HG03520 (cell line): ENCODE results near the gene ANAPC10.
"Not testable (repeated sequence)": the region's sequence is repeated elsewhere in the genome, so short reads cannot be mapped to it uniquely, and the experiment has no call there.

Source experiments
- ATAC-seq: cut with Tn5 transposase; IDR thresholded peaks from one replicate; pipeline ENCODE4 v1.9.1; 2021; ENCODE audit warnings: mild to moderate bottlenecking, moderate library complexity; ENCODE audit not compliant: unreplicated experiment

ANAPC10 gene

DNA sequence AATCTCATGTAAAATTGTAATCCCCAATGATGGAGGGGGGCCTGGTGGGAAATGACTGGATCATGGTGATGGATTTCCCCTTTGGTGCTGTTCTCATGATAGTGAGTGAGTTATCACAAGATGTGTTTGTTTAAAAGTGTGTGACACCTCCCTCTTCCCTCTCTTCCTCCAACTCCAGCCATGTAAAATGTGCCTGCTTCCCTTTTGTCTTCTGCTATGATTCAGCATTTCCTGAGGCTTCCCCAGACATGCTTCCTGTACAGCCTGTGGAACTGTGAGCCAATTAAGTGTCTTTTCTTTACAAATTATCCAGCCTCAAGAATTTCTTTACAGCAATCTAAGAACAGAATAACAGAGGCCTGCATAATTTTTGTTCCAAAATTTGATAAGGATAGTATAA lies 85.2 kb downstream of the ANAPC10 start:
- ATAC-seq, result no peak

DNA sequence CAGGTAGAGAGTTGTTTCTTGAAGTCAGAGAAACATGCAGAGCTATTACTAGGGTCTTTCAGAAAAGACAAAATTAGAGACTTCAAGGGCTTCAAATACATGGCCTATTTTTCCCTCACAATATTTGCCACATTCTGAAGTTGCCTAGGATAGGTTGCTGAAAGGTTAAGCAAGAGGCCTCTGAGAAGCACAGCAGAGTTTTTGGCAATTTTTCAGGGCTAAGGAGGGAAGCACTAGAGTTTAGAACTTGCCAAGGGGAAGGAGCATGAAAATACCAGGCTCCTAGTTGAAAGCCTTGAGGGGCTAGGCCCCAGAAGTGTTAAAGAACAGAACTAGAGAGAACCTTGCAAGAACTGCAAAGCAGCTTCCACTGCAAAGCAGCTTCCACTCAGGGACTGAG lies 86.4 kb downstream of the ANAPC10 start:
- no peak for ATAC-seq

DNA sequence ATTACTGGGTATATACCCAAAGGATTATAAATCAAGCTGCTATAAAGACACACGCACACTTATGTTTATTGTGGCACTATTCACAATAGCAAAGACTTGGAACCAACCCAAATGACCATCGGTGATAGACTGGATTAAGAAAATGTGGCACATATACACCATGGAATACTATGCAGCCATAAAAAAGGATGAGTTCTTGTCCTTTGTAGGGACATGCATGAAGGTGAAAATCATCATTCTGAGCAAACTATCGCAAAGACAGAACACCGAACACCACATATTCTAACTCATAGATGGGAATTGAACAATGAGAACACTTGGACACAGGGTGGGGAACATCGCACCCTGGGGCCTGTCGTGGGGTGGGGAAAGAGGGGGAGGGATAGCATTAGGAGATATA lies 87.7 kb downstream of the ANAPC10 start:
- not testable (repeated sequence) for ATAC-seq

DNA sequence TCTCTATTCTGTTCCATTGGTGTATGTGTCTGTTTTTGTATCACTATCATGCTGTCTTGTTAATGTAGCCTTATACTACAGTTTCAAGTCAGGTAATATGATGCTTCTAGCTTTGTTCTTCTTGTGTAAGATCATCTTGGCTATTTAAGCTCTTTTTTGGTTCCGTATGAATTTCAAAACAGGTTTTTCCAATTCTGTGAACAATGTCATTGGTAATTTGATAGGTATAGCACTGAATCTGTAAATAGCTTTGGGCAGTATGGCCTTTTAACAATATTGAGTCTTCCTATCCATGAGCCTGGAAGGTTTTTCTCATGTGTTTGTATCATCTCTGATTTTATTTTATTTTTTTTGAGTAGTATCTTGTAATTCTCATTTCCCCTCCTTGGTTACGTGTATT lies 94.3 kb downstream of the ANAPC10 start:
- no peak for ATAC-seq

DNA sequence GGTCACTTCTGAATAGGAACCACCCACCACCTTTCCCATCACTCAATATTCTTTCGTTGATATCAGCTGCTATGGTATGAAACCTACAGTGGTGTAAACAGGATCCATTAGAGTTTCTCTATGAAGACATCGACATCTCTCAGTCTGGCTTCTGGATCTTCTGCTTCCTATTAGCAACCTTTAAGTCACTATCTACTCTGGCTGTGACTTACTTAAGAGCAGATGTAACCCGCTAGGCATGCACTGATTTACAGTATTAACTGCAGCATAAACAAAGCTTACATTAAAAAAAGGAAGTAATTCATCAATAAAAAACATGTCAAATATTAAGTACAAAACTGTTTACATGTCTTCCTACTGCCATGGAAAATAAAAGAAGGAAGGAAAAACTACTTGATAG lies 96.4 kb downstream of the ANAPC10 start:
- ATAC-seq, result no peak

DNA sequence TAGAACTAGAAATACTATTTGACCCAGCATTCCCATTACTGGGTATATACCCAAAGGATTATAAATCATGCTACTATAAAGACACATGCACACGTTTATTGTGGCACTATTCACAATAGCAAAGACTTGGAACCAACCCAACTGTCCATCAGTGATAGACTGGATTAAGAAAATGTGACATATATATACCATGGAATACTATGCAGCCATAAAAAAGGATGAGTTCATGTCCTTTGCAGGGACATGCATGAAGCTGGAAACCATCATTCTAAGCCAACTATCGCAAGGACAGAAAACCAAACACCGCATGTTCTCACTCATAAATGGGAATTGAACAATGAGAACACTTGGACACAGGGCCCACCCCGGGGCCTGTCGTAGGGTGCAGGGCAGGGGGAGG lies 97.3 kb downstream of the ANAPC10 start:
- not testable (repeated sequence) for ATAC-seq

DNA sequence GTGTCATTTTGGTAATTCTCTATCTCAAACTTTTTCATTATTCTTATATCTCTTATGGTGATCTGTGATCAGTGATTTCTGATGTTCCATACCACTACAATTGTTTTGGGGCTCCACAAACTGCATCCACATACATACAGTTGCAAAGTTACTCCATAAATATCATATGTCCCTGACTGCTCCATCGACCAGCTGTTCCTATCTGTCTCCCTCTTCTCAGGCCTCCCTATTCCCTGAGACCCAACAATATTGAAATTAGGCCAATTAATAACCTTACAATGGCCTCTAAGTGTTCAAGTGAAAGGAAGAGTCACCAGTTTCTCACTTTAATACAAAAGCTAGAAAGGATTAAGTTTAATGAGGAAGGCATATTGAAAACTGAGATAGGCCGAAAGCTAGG lies 108.7 kb downstream of the ANAPC10 start:
- ATAC-seq, result no peak

DNA sequence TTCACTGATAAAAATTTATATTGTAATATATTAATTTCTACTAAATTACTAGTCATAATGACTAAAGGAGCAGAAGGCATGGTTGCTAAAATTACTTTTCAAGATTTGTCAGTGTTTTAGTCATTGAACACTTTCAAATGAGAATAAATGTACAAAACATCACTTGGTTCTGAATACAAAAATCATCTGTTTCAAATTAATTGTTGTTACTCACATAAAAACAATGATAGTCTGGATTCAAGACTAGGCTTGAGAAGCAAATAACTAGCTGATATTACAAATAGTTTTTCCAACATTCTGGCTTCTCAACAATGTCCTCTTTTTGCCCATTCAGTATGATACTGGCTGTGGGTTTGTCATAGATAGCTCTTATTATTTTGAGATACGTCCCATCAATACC lies 112.5 kb downstream of the ANAPC10 start:
- ATAC-seq, result no peak

DNA sequence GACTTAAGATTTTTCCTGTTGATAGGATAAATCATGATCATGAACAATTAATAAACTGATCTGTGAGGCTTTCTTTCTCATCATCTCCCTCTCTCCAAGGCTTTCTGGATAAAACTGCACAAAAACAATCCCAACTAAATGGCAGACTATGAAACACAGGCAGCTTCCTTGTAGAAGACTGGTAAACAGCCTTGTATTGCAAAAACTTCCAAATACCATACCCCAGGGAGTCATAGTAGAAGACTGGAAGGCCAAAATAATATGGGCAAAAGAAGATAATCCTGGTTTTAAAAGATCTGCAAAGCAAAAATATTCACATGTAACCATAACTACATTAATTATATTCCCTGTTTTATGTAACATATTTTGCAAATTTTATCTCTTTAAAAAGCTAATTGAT lies 113.0 kb downstream of the ANAPC10 start:
- ATAC-seq, result no peak

DNA sequence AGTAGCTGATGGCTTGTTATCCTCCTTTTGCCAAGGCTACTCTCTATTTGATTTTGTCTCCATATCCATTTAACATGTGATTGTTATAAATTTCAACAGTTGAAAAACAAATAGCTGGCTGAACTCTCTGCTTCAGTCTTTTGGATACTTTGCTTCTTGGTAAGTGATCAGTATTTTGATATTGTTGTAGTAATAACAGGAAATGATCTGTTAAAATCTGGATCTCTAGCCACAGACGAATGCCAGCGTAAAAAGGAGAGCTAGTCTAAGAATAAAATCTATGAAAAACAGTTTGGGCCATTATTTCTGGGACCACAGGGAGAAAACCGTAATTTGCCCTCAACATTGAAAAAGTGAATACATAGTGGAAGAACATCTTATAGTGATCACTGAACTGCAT lies 113.8 kb downstream of the ANAPC10 start:
- ATAC-seq, result no peak

DNA sequence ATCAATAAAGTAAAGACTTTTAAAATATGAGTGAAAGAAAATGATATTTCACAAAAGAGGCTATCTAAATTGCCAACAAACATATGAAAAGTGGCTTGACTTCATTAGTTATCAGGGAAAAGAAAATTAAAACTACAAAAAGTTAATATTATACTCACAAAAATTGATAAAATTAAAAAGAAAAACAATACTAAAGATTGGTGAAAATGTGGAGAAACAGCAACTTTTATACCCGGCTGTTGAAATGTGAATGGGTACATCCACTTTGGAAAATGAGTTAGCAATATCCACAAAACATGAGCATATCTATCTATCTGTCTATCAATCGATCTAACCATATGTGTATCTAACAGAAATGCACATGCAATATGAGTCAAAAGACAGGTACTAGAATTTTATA lies 122.3 kb downstream of the ANAPC10 start:
- no peak for ATAC-seq

DNA sequence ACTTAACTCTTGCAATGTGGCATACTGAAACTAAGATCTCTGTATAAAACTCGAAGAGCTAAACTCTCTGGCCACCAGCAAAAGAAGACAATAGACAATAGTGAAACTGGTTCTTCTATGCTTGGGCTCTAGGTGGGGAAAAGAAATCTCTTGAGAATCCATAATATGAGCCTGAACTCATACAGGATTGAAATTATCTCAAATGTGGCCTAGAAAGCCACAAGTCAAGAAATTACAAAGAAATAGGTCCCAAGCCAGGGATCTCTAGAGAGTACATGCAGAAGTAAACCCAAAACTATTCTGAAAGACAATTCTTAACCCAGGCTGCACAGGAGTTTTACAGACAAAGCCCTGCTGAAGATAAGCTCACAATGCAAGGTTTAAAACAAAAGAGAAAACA lies 127.4 kb downstream of the ANAPC10 start:
- ATAC-seq, result peak; percentile 41

DNA sequence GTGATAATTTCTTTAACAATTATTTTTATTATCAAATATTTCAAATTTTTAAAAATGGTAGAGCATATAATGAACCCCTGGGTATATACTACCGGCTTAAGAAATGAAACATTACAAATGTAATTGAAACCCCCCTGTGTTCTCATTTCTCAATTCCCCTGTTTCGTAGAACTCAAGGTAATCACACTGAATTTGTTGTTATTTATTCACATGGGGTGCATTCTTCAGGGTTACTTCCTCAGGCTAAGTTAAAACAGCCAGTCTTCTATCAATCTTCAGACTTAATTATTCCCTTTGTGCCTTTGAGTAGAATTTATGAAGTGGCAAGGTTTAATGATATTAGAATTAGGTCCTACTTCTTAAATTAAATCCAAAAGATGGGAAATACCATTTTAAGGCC lies 128.2 kb downstream of the ANAPC10 start:
- no peak for ATAC-seq

DNA sequence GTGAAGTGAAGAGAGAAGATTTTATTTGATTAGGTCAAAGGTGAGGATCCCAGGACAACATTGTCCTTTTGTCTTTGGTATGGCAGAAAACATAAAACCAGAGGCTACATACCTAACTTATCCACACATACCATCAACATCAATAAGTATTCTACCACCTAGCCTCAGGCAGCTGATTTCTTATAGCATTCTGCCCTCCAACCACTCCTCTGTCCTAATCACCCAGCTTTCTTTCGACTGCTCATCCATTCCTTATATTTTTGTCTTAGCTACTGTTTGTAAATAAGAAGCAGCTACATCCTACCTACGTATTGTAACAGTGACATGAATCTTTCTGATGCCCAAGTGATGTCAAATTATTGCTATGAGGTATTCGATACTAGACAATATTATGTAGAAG lies 129.4 kb downstream of the ANAPC10 start:
- no peak for ATAC-seq

DNA sequence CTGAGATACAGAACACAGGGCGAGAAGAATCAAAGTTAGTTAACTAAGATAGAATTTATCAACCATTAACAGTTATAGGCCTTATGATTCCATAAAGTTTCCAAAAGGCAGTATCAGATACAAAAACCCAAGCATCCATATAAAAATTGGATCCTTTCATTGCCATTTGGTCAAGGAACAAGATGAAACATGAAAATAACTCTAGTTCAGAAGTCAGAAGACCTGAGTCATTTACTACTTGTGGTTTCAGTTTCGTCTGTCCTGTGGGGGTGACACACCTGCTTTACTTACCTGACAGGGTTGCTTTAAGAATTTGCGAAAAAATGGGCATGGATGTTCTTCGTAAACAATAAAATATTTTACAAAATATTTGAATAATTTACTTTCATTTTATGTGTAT lies 130.8 kb downstream of the ANAPC10 start:
- peak; percentile 80 for ATAC-seq

DNA sequence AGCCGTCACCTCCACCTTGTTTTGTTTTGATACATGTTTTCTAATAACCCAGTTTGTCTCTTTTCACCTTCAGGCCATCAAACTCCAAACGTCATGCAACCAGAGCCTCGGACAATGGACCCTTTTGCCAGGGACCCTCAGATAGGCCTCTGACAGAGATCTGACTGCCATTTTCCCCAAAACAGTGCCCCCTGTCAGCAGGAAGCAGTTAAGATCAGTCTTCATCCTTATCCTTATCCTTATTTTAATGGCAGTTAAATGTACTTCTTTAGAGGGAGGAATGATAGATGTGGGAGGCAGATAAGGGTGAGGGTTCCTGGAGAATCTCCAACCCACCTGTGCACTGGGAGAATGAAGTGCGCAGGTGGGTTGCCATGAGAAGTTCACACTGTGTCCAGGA lies 135.7 kb downstream of the ANAPC10 start:
- no peak for ATAC-seq

DNA sequence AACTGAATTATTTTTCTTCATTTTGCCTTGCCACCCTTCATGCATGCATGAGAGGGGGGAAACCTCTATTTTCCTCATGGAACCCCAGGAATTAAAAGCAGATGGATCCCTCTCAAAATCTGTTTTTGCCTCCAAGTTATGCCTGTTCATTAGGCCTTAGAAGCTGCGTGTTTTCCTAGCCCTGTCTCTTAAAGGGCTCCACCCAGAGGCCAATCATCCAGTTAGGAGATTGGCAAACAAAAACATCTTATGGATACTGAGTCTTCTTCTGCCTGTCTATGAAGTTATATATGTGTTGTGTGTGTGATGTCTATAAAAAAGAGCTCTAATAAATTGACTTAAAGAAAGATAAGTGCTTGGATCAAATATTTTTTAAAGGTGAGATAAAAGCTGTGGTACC lies 142.9 kb downstream of the ANAPC10 start:
- ATAC-seq, result no peak

DNA sequence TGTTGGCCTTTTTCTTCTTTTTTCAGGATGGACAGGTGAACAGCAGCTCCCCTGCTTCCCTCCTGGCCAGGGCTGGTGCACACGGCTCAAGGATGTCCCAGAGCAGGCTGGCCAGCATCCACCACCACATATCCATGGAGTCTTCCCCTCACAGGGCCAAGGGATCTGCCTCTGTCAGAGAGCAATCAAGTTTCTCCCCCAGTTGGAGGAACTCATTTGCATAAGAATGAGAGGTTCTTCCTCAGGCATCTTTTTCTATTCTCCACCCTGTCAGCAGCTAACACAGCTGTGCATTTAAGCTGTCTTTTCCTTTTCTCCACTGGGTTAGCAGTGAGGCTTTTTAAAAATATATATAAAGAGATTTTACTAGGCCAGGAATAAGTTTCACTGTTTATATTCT lies 143.8 kb downstream of the ANAPC10 start:
- no peak for ATAC-seq

DNA sequence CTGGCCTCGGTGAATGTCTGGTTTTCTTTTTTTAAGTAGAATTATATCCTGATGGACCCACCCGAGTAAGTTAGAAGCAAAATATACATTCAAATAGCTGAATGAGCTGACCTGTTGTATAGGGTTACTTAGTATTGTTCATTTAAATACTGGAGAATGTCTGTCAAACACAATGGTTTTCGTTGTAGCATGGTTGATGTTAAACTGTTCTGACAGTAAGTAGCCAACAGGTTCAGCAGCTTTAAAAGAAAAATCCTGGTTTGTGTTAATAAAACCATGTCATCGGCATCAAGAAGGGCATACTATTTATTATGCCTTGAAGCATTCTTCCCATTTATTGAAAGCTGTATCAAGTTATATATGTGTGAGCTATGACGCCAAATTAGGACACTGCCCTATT lies 149.6 kb downstream of the ANAPC10 start:
- no peak for ATAC-seq

DNA sequence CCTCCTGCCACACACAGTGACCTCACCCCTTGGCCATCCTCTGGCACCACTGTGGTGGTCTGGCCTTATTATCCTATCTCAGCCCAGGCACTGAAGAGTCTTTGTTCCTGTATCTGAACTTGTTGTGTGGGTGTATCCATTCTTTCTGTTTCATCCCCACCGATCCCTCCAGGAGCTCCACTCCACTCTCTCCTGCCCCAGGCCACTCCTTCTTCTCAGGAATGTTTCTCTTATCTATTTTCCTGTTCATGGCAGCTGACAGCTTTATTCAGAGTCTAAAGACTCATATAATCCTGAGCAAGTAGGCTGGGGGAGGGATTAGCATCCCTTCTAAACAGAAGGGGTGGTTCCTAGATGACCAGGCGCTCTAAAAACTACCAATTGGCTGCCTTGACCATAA lies 150.0 kb downstream of the ANAPC10 start:
- no peak for ATAC-seq
